Skin epidermis (tissue), 12 donors: Measurements from ENCODE around the gene KCNT2.

Experiments used
- H3K27ac ChIP-seq, 21 experiments: fragments of 200-600 bp; sonication (generic) in 11 of 21; one replicate each; pipeline ENCODE4 v1.5.0; 2020; ENCODE audit warnings: mild to moderate bottlenecking in 3 of 21, inconsistent platforms in 2 of 21, moderate library complexity in 2 of 21
- H3K4me3 ChIP-seq, 7 experiments: fragments of 200-600 bp; sonication (generic) in 2 of 7; one replicate each; pipeline ENCODE4 v1.5.0; 2020; ENCODE audit warnings: inconsistent platforms in 2 of 7, mild to moderate bottlenecking in 2 of 7, moderate library complexity in 1 of 7

KCNT2 gene

DNA sequence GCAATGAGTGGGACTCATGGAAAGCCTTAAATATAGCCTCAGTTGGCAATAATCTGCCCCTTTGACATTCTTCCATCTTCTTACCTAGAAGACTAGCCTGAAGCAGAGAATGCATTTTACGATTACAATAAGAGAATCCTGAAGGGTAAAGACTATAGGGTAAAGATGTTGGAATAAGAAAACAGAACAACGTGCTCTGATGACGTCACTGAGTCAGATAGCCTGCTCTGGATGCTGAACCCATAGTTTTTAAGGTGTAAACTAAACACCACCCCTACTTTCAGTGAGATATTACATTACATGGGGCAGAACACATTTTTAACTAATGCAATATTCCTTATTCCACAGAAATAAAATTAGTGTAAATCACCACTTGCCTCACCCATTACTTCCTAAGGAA, 240.4 kb downstream of the KCNT2 start:
- H3K27ac ChIP-seq: no peak overlapping the region
- H3K4me3 ChIP-seq: no peak overlapping the region

DNA sequence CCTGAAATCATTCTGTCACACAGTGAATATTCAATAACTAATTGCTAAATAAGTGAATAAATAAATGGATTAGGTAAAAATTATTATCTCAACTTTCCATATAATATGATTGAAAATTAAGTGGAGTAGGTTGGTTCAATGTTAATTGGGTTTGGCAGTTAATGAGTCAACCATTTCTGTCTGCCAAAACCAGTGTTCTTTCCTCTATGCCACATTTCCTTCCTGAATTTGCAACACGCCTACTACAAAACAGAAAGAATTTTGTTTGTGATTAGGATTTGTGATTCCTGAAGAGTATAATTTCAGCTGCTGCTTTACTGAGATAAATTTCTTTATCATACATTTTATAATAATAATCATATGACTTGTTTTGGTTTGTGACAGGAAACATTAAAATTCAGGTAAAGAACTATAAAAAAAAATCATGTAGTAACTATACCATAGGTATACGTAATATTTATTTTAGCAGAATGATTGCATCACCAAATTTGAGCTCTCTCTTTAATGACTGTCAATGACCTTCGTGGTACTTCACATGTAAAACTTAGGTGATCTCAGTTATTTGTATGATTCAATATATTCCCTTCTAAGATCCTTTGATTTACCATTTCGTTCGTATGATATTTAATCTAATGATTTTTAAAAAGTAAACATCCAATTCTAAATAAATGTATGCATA, 241.3 kb downstream of the KCNT2 start:
- Histone ChIP-seq H3K27ac (no peak overlapping the region), H3K4me3 (no peak overlapping the region)

DNA sequence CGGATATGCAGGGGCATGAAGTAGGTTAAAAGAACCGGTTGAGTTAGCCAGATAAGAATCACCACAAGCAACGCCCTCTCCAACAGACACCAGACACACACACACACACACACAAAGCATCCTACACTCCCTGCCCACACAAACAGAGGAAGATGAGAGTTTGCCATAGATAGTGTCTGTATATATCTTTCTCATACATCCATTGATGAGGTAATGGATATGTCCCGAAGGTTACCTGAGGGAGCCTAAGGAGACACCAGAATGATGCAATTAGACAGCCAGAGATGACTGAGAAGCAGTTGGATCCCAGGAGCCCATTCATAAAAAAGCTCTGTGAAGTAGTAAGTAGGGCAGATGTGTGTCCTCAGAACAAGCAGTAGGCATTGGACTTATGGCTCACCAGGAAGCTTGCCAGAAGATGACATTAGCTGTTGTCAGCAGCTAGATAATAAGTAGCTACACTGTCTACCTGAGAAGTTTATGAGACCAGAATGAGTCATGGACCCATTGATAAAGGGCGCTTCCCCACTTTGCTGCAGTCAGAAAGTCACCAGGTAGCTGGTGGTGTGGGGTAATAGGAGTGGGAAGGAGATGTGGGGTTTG, 247.0 kb downstream of the KCNT2 start:
- H3K4me3 ChIP-seq: no peak overlapping the region
- H3K27ac ChIP-seq: peak overlapping the region in 5 of 21 experiments; percentile 23 to 73 (median 47)

DNA sequence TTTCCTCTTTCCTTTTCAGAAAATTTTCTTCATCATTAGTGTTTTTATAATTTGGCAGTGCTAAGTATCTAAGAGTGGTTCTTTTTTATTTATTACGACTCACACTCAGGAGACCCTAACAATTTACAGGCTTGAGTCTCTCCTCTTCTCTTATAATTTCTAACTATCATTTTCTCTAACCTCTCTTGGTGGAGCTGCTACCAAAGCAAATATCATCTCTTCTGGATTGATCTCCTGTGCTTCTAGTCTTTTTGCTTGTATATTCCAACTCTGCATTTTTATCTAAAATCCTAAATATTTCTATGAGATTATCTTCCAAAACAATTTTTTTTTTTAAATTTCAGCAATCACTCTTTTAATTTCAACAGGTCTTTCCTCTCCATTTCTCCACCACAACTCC, 250.3 kb downstream of the KCNT2 start:
- Histone ChIP-seq H3K27ac (no peak overlapping the region), H3K4me3 (no peak overlapping the region)

DNA sequence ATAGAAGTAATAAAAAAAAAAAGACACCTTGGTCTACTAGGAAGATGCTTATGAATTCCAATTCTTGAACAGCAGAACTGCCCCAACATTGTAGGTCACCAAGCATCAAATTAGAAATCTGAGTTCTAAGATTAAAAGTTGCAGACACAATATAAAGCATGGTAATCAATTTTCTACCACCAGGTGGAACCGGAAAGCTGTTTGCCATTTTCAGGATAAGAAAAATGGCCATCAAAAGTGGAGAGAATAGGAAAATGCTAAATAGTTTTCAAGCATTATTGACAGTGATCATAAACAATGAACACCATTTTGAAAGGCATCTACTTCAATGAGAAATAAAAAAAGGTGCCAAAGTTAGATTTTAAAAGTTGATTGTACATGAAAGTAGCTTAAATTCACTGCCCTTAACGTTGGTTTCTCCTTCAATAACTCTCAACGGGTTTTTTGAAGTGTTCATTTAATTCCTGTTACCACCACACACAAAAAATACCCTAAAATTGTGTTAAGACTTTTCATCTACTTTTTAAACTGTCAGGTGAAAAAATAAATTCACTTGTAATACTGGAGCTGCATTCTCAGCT, 252.9 kb downstream of the KCNT2 start:
- H3K4me3 ChIP-seq: no peak overlapping the region
- no peak overlapping the region for H3K27ac ChIP-seq

DNA sequence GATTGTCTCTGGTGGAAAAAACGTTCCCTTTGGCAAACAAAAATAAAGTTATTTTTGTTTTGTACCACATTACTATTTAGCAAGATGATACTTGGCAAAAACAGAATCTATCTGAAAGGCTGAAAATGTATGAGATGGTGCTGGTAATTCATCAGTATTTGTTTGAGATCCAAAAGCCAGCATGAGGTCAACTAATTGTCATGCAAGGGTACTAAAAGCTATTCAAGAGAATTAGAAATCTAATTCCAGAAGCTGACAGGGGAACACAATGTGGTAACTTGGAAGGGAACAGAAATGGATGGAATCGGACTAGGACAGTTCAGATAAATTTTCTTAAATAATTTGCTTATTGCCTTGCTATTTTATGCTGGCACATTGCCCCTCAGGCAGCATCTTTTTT, 263.8 kb downstream of the KCNT2 start:
- Histone ChIP-seq H3K4me3 (no peak overlapping the region), H3K27ac (no peak overlapping the region)

DNA sequence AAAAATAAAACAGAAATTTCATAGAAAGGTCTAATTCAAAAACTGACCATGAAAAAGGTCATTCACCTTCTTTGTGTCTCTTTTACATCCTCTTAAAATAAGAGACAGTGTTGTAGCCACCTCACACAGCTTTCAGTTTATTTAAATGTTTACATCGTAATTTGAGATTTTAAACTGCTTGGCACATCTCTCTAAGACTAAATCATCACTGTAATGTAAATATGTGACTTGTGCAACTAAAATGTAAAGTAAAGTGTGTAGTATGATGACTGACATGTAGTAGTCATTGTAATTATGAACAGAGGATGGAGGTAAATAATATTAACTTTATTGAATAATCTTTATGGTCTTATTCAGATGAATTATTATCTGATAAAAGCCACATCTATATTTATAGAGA, 283.9 kb downstream of the KCNT2 start:
- no peak overlapping the region for H3K4me3 ChIP-seq
- H3K27ac ChIP-seq: no peak overlapping the region

DNA sequence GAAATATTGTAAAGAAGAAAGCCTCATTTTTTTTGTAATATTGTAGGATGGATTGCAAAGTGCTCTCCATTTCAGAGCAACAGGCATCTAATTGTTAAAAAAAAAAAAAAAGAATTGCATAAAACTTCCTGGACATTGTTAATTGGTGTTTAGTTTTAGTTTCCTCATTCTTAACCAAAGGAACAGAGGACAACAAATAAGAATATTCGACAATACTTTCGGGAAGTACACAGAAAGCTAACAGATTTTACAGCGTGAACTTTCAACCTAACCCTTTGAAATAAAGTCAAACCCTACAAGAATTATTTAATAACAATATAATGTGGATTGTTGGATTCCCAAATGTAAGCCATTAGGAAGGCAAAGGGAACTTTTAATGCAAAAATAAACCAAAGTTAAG, 284.4 kb downstream of the KCNT2 start:
- no peak overlapping the region for H3K4me3 ChIP-seq
- H3K27ac ChIP-seq: no peak overlapping the region

DNA sequence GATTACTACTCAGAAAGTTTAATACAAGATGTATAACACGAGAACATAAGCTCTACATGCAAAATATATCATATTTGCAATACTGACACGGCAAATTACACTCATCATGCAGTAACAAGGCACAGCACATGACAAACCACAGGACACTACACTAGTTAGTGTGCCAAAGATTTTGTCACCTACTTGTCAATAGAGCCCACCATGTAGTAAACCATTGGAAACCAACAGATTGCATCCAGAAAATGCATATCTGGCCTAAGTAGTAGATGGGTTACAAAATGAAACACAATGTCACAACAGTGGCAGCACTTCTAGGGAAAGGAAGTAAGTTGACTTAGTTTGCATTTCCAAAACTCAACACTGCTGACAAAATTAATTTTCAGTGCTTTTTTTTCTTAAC, 288.9 kb downstream of the KCNT2 start:
- H3K27ac ChIP-seq: no peak overlapping the region
- no peak overlapping the region for H3K4me3 ChIP-seq

DNA sequence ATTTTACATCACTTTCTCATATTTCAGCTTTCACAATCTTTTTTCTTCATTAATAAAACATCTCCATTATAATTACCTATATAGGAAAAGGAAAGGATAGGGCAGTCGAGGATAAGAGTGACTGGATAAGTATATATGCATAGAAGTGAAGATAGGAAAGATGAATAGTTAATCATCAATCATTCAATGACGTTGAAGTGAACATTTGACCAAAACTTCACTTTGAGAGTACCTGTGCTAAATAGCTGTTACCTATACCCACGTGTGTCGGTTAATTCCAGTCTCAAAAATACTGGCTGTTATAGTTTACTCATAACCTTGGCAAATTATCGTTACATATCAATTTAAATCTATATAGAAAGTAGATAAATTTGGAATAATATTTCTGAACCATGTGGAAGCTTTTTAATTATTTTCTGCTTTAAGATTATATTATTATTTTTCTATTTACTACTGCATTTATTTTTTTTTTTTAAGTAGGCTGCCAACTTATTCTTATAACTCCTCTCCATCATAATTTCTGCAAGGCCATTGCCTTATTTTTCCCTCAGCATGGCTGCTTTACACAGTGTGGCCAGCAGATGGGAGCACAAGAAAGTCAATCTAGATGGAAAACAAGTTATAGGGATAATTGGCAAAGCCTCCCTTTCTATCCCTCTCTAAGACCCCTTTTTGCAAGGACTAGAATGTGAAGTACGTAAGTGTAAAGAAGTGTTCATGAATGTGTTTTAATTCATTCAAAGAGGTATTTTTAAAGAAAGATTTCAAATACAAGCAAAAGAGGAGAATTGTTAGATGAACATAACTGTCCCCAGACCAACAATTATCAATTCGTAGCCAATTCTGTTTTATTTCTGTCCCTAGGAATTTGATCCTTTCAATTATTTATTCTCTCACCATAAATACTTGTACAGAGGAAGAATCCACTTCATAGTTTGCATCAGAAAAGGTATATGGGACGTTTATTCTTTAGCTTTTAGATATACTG, 290.4 kb downstream of the KCNT2 start:
- no peak overlapping the region for H3K4me3 ChIP-seq
- H3K27ac ChIP-seq: no peak overlapping the region

DNA sequence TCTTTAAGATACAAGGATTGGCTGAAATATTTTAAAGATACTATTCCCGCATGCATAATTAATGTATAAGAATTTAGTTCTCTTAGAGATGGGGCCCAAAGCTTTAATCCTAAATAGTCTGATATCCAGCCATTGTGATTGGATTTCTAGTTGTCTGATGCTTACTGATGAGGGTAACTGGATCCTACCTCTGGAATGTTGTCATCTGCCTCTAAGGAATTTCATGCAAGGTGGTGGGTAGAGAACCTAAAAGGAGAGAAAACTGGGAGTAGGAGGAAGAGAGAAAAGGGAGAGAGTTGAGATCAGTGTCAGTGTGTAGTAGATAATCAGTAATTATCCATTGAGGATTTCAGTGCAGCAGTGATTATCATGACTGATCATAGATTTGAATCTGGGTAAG, 295.5 kb downstream of the KCNT2 start:
- no peak overlapping the region for H3K4me3 ChIP-seq
- no peak overlapping the region for H3K27ac ChIP-seq

DNA sequence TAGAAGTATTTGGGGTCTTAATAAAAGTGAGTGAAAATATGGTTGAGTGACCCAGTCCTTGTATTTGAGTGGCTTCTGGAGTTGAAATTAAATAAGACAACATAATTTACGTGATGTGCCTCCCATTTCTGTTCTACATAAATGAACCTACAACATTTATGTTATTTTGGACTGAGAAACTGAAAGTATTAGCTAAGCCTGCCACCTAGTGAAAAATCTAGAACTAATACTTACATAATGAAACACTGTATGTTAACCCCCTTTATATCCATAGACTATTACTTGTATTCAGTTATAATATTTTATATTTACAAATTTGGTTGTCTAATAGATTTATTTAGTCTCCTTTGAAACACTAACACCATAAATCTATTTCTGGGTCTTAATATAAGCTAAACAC, 298.9 kb downstream of the KCNT2 start:
- no peak overlapping the region for H3K4me3 ChIP-seq
- H3K27ac ChIP-seq: no peak overlapping the region

DNA sequence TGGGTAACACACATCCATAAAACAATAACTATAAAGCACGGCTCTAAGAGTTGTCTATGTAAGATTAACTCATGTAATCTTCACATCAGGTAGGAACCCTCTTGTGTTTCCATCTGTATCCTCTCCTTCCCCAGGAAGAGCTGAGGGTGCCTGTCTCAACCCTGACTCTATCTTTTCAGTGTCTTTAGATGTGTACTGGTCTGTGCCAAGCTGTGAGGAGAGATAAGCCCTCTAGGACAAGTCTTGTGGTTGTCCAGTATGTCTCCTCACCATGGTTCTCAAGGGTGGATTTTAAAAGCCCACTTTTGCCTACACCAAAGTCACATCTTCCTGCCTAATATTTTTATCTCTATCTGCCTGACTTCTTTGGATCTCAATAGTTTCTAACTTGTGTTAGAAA, 300.1 kb downstream of the KCNT2 start:
- H3K27ac ChIP-seq: no peak overlapping the region

DNA sequence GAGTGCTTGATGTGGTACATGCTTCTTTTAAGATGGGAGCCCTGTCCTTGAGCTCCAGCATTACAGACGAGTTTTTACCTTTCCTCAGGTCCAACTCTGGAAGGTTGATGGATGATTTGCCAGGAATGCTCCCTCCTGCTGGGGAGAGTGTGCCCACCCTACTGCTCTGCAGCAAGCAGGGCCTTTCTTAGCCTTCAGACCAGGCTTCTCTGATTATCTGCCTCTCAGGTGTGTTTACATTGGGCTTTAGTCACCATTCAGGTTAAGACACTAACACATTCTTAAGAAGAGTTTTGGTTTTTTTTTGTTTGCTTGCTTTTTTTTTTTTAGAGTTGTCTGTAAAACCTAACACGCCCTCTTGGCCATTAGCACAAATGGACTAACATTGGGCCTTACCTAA, 301.8 kb downstream of the KCNT2 start:
- H3K4me3 ChIP-seq: no peak overlapping the region

More for the DNA sequence above, 300.1 kb downstream of the KCNT2 start:
- H3K4me3 ChIP-seq: no peak overlapping the region

DNA sequence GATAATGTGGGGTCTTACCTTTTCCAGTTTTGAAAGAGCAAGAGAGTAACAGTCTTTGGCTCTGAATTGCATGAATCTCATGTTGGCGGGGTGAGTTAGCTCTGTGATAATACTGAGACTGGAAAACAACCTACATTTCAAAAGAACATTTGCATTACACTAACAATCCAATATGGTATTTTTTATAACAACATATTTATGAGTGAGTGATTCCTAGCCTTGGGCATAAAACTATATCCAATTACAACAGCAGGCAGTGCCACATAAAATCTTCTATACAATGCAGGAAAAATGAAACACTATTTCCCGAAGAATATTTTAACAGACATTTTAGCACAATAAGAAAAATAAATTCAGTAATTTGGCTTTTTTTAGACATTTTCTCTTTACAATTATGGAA, 303.0 kb downstream of the KCNT2 start:
- Histone ChIP-seq H3K27ac (no peak overlapping the region), H3K4me3 (no peak overlapping the region)

More for the DNA sequence above, 301.8 kb downstream of the KCNT2 start:
- H3K27ac ChIP-seq: no peak overlapping the region

DNA sequence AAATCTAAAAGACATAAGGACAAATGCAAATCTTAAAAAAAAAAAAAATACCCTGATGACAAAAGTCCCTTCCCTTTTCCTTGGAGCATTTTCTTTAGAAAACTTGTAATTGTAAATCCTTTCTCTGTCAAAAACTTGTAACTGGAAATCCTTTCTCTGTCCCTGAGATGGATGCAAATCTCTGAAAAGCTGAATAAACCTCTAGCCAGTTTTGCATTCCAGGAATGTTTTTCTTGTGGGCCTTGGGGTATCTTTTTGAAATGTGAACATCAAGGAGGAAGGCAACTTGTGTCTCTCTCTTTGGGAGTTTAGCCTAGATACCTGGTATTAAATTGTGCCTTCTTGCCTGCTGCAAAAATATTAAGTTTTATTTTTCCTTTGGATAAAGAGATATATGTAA, 305.3 kb downstream of the KCNT2 start:
- H3K4me3 ChIP-seq: no peak overlapping the region

DNA sequence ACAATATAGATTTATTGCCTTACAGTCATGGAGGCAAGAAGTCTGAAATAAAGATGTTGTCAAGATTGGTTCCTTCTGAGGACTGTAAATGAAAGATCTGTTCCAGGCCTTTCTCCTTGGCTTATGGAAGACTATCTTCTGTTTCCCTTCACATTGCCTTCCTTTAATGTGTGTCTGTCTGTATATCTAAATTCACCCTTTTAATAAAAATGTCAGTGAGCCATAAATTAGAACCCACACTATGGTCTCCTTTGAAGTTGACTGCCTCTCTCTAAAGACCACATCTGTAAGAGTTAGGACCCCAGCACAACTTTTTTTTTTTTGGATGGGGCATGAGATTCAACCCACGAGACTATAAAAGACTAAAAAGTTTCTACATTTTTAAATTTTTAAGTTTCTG, 305.8 kb downstream of the KCNT2 start:
- no peak overlapping the region for H3K27ac ChIP-seq
- H3K4me3 ChIP-seq: no peak overlapping the region

More for the DNA sequence above, 305.3 kb downstream of the KCNT2 start:
- no peak overlapping the region for H3K27ac ChIP-seq

DNA sequence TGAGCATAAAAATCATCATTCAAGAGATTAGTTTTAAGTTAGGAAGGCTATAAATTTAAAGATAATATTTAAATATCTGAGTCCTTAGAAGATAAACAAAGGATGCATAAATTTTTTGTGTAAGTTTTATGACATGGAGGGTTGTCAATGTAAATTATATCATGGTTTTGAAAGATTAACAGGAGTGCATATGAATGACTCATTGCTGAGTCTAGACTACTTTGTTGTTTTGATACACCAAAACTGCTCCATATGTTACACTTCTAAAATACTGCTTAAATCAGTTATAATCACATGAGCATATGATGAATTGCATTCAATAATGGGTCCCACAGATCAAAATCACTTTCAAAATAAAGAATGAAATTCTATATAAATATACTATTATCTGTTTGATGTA, 312.5 kb downstream of the KCNT2 start:
- no peak overlapping the region for H3K4me3 ChIP-seq
- H3K27ac ChIP-seq: no peak overlapping the region

DNA sequence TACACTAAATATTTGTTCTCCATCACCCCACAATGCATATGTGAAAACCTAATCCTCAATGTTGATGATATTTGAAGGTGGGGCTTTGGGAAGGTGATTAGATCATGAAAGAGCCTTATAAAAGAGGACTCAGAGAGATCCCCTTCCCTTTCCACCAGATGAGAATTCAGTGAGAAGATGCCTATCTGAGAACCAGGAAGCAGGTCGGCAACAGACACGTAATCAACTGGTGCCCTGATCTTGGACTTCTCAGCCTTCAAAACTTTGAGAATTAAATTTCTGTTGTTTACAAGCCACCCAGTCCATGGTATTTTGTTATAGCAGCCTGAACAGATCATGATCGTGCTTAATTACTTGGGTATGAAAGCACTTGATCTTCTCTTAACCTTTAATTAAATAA, 329.4 kb downstream of the KCNT2 start:
- H3K4me3 ChIP-seq: no peak overlapping the region
- no peak overlapping the region for H3K27ac ChIP-seq

DNA sequence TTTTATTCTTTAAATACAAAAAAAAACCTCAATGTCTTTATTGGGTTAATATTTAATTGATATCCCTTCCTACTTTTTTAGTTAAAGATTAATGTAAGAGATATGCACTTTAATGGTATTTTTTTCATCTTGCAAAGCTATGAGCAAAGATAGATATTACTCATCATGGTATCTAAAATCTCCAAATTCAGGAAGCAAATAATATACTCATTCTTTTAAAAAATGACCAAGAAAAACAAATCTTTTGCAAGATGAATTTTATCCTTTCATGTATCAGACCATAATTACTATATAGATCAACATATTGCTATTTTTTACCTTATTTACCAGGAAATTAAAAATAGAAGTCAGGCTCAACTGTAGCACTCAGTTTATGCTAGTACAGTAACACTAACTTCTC, 330.4 kb downstream of the KCNT2 start:
- Histone ChIP-seq H3K27ac (no peak overlapping the region), H3K4me3 (no peak overlapping the region)
